ENCODE data around the gene OTOP3.
"Not testable (repeated sequence)": the region's sequence is repeated elsewhere in the genome, so short reads cannot be mapped to it uniquely, and the experiment has no call there.

The OTOP3 gene

GRCh38 chr17:74935585-74936469 lies at the start of gene OTOP3:
Gene OTOP3 (plus strand): TSS chr17:74935898. CDS start chr17:74935922, 24 bp downstream.
- no peak for DNase-seq (ENCODE audit: low read depth)

GRCh38 chr17:74888469-74888868 lies 47.2 kb upstream of the OTOP3 start:
- no peak for DNase-seq (ENCODE audit: low read depth)

GRCh38 chr17:74890554-74890953 lies 45.1 kb upstream of the OTOP3 start:
- DNase-seq (ENCODE audit: low read depth): no peak

- no peak for DNase-seq (ENCODE audit: low read depth)
These were observed 43.5 kb upstream of the OTOP3 start for GRCh38 chr17:74892013-74892841.

- DNase-seq (ENCODE audit: low read depth): no peak
These were observed 42.5 kb upstream of the OTOP3 start, which contains the start of gene FADS6 for GRCh38 chr17:74892974-74893911. Gene FADS6 (minus strand): TSS chr17:74893633. CDS start chr17:74893595, 38 bp downstream.

GRCh38 chr17:74893936-74894671 lies 41.6 kb upstream of the OTOP3 start:
- DNase-seq (ENCODE audit: low read depth): no peak

GRCh38 chr17:74898376-74898946 lies 37.2 kb upstream of the OTOP3 start:
- DNase-seq (ENCODE audit: low read depth): no peak

GRCh38 chr17:74900208-74900607 lies 35.5 kb upstream of the OTOP3 start:
- no peak for DNase-seq (ENCODE audit: low read depth)

- DNase-seq (ENCODE audit: low read depth): no peak
These were observed 34.2 kb upstream of the OTOP3 start for GRCh38 chr17:74901353-74902135.

- no peak for DNase-seq (ENCODE audit: low read depth)
These were observed 32.7 kb upstream of the OTOP3 start for GRCh38 chr17:74903034-74903433.

- no peak for DNase-seq (ENCODE audit: low read depth)
These were observed 32.0 kb upstream of the OTOP3 start for GRCh38 chr17:74903671-74904070.

GRCh38 chr17:74904687-74905409 lies 30.9 kb upstream of the OTOP3 start:
- no peak for DNase-seq (ENCODE audit: low read depth)

GRCh38 chr17:74906214-74906793 lies 29.4 kb upstream of the OTOP3 start:
- not testable (repeated sequence) for DNase-seq (ENCODE audit: low read depth)

- DNase-seq (ENCODE audit: low read depth): no peak
These were observed 28.7 kb upstream of the OTOP3 start for GRCh38 chr17:74907012-74907411.

GRCh38 chr17:74909097-74909496 lies 26.6 kb upstream of the OTOP3 start:
- not testable (repeated sequence) for DNase-seq (ENCODE audit: low read depth)

GRCh38 chr17:74911423-74911822 lies 24.3 kb upstream of the OTOP3 start:
- DNase-seq (ENCODE audit: low read depth): not testable (repeated sequence)

- DNase-seq (ENCODE audit: low read depth): no peak
These were observed 19.4 kb upstream of the OTOP3 start for GRCh38 chr17:74916136-74916850.

- DNase-seq (ENCODE audit: low read depth): no peak
These were observed 18.9 kb upstream of the OTOP3 start for GRCh38 chr17:74916851-74917199.
